ENCODE measurements around the gene RALGAPA2.

- TF ChIP-seq ZBTB21 (CRISPR knock-in tag; IDR thresholded peaks at IDR 0.05; ENCODE audit: borderline replicate concordance) (no peak), JUN (CRISPR knock-in tag; IDR thresholded peaks at IDR 0.05) (no peak), TEAD4 (CRISPR knock-in tag; IDR thresholded peaks at IDR 0.05) (no peak)
Observed at GRCh38 chr20:20731000-20731944, 18.8 kb upstream of the RALGAPA2 start.
